HG03378 (cell line): ENCODE results near the gene OR6J1.
"Not testable (repeated sequence)": the region's sequence is repeated elsewhere in the genome, so short reads cannot be mapped to it uniquely, and the experiment has no call there.

Experiments
- ATAC-seq: cut with Tn5 transposase; IDR thresholded peaks from one replicate; pipeline ENCODE4 v1.9.1; 2021; ENCODE audit warnings: mild to moderate bottlenecking, moderate library complexity; ENCODE audit not compliant: unreplicated experiment

OR6J1 gene

DNA sequence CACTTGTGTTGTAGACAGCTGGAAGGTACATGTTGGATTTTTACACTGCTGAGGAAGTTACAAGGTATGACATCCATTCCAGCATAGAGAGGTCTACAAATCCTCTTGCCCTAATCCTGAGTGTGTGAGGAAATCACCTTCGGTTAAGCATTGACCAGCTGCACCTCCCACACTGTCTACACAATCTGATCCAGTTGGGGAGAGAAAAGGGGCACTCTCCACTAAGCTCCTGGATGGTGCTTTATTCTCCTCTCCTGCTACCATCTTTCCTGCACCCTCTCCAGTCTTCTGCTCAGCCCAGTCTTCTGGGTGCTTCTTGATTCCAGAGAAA, at the start of gene OR6J1:
OR6J1 (minus strand) TSS at position 48 of the 331 bp plus-strand sequence. CDS start 9,541 bp downstream, outside the sequence.
- no peak for ATAC-seq

DNA sequence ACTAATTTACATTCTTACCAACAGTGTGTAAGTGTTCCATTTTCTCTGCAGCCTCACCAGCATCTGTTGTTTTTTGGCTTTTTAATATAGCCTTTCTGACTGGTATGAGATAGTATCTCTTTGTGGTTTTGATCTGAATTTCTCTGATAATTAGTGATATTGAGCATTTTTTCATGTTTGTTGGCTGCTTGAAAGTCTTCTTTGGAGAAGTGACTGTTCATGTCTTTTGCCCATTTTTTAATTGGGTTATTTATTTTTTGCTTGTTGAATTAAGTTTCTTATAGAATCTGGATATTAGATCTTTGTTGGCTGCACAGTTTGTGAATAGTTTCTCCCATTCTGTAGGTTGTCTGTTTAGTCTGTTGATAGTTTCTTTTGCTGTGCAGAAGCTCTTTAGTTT, 48.0 kb upstream of the OR6J1 start:
- ATAC-seq, result no peak

DNA sequence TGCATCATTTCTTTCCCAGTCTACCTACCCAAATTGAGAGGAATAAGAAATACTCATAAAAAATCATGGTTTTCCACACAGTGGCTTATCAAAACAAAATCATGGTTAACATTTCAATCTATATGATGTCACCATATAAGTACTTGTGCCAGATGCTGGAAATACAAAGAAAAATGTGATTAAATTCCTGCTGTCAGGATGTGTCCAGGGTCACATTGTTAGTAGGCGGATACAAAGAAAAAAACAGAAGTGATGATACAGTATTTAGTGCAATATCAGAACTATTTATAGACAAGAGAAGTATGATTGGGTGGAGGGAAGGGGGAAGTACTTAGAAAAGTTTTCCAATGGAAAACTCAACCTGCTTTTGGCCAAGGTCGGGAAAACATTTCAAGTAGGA, 47.0 kb upstream of the OR6J1 start:
- no peak for ATAC-seq

DNA sequence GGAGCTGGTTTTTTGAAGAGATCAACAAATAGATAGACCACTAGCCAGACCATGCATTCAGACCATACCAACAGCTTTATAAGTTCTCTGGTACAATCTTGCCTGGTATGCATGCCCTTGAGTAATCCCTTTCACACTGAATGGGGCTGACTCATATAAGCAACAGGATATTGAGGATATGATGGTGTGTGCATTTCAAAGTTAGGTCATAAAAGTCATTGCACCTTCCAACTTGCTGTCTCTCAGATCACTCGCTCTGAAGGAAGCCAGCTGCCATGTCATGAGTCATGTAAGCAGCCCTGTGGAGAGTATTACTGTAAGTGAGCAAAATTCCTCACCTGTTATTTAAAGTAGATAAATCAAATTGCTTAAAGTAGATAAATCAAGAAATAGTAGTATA, 45.0 kb upstream of the OR6J1 start:
- no peak for ATAC-seq

DNA sequence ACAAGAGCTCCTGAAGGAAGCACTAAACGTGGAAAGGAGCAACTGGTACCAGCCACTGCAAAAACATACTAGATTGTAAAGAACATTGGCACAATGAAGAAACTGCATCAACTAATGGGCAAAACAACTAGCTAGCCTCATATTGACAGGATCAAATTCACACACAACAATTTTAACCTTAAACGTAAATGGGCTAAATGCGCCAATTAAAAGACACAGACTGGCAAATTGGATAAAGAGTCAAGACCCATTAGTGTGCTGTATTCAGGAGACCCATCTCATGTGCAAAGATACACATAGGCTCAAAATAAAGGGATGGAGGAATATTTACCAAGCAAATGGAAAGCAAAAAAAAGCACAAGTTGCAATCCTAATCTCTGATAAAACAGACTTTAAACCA, 43.8 kb upstream of the OR6J1 start:
- not testable (repeated sequence) for ATAC-seq

DNA sequence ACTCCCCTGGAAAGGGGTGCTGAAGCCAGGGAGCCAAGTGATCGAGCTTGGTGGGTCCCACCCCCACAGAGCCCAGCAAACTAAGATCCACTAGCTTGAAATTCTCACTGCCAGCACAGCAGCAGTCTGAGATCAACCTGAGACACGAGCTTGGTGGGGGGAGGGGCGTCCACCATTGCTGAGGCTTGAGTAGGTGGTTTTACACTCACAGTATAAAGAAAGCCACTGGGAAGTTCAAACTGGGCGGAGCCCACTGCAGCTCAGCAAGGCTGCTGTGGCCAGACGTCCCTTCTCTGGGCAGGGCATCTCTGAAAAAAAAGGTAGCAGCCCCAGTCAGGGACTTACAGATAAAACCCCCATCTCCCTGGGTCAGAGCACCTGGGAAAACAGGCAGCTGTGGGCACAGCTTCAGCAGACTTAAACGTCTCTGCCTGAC, 42.0 kb upstream of the OR6J1 start:
- ATAC-seq, result not testable (repeated sequence)

DNA sequence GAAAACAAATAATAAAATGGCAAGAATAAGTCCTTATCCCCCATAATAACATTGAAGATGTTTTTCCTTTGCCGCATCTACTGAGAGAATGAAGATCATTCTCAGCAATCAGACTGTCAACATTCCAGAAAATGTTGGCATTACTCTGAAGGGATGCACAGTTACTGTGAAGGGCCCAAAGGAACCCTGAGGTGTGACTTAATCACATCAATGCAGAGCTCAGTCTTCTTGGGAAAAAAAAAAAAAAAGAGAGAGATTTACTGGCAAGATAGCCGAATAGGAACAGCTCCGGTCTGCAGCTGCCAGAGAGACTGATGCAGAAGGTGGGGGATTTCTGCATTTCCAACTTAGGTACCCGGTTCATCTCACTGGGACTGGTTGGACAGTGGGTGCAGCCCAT, 41.3 kb upstream of the OR6J1 start:
- no peak for ATAC-seq

DNA sequence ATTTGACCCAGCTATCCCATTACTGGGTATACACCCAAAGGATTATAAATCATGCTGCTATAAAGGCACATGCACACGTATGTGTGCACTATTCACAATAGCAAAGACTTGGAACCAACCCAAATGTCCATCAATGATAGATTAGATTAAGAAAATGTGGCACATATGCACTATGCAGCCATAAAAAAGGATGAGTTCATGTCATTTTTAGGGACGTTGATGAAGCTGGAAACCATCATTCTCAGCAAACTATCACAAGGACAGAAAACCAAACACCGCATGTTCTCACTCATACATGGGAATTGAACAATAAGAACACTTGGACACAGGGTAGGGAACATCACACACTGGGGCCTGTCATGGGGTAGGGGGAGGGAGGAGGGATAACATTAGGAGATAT, 39.3 kb upstream of the OR6J1 start:
- not testable (repeated sequence) for ATAC-seq

DNA sequence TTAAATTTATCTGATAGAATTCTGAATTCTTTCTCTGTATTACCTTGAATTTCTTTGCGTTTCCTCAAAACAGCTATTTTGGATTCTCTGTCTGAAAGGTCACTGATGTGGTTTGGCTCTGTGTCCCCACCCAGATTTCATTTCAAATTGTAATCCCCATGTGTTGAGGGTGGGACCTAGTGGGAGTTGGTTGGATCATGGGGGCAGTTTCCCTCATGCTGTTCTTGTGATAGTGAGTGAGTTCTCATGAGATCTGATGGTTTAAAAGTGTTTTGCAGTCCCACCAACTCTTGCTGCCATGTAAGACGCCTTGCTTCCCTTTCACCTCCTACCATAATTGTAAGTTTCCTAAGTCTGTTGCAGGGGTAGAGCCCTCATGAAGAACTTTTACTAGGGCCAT, 34.1 kb upstream of the OR6J1 start:
- ATAC-seq, result no peak

DNA sequence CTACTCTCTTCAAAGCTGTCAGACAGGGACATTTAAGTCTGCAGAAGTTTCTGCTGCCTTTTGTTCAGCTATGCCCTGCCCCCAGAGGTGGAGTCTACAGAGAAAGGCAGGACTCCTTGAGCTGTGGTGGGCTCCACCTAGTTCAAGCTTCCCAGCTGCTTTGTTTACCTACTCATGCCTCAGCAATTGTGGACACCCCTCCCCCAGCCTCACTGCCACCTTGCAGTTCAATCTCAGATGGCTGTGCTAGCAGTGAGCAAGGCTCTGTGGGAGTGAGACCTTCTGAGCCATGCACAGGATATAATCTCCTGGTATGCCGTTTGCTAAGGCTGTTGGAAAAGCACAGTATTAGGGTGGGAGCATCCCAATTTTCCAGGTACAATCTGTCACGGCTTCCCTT, 33.4 kb upstream of the OR6J1 start:
- ATAC-seq, result not testable (repeated sequence)

DNA sequence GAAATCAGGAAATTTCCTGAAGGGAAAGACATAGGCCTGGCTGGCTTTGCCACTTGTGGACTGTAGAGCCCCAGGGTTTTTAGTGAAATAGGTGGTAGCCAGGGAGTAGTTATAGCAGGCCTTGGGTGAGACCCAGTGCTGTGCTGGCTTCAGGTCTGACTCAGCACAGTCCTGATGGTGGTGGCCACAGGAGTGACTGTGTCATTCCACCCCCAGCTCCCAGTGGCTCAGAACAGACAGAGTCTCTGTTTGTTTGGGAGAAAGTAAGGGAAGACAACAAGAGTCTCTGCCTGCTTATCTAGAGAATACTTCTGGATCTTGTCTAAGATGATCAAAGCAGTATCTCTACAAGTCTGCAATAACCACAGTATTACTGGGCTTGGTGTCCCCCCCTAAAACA, 27.5 kb upstream of the OR6J1 start:
- ATAC-seq, result no peak

DNA sequence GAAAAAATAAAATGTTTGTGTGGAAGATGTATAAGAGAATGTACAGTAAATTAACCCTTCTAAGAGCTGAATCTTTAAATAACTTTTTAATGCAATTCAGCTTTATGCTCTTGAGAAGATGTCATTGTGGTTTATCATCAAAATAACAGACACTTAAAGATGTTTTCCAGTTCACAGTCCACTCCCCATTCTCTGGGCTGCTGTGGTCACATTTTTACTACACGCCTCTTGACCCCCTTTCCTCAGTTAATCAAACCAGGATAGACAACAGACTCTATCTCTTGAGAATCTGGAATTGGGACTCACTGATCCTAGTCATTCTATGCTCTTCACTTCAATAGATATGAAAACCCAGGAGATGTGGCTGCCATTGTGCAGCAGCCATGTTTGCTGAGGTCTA, 24.7 kb upstream of the OR6J1 start:
- no peak for ATAC-seq

DNA sequence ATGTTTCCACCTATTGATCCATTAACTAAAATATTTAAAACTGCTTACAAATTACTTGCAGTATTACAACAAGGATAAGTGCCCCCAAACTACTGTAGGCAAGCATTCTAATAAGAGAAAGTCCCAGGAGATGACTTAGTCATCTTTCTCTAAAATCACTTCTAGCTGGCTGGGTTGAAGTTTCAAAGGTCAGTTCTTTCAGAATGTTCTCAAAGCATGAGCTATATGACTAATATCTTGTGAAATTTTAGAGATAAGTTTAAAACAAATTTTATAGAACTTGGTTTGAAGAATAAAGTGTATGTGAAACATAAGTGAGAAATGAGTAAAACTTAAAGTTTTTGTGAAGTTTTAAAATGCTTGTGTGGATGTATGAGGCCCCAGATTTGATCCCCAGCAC, 24.3 kb upstream of the OR6J1 start:
- no peak for ATAC-seq

DNA sequence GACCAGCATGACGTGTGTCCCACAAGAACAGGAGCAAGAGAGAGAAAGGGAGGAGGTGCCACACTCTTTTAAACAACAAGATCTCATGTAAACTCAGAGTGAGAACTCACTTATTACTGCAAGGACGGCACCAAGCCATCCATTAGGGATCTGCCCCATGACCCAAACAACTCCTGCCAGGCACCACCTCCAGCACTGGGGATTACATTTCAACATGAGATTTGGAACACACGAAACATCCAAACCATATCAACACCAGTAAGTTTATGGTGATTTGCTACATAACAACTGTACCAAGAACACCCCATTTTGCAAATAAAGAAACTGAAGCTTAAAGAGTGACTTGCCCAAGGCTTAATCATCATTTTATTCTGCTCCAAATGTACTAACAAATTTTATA, 23.7 kb upstream of the OR6J1 start:
- no peak for ATAC-seq

DNA sequence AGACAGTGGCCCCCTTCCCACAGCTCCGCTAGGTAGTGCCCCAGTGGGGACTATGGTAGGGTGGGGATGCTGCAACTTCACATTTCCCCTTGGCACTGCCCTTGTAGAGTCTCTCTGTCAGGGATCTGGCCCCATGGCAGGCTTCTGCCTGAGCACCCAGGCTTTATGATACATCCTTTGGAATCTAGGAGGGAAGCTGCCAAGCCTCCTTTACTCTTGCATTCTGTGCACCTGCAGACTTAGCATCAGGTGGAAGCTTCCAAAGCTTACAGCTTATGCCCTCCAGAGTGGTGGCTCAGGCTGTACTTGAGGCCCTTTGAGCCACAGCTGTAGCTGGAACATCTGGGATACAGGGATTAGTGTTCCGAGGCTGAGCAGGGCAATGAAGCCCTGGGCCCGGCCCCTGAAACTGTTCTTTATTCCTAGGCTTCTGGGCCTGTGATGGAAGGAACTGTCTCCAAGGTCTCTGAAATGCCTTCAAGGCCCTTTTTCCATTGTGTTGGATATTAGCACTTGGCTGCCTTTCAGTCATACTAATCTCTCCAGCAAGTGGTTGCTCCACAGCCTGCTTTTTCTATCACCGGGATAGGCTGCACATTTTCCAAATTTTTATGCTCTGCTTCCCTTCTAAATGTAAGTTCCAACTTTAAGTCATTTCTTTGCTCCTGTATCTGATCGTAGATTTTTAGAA, 22.2 kb upstream of the OR6J1 start:
- ATAC-seq, result no peak

DNA sequence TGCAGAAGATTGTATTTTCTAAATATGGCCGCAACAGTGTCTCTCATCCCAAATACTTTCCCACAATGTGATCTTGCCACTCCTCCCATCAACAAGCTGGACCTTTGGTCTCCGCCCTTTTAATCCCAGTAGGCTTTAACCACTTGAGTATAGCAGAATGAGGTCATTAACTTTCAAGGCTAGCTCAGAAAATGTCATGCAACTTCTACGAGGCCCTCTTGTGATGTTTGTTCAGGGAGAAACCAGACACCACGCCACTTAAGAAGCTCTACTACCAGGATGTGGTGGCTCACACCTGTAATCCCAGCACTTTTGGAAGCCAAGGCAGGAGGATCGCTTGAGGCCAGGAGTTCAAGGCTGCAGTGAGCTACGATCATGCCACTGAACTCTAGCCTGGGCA, 20.1 kb upstream of the OR6J1 start:
- no peak for ATAC-seq

DNA sequence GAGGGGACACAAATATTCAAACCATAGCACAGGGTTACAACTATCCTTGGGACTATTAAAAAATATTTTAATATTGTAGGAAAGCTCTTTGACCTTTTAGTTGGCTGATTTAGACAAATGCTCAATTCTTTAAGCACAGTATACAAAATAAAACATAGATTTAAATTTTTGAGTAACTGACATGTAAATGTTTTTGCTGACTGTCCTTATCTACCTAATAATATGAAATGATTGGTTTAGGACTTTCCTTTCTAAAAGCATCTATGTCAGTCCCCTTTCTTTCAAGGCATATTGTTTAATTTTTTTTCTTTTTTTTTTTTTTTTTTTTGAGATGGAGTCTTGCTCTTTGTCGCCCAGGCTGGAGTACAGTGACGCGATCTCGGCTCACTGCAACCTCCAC, 16.5 kb upstream of the OR6J1 start:
- no peak for ATAC-seq

DNA sequence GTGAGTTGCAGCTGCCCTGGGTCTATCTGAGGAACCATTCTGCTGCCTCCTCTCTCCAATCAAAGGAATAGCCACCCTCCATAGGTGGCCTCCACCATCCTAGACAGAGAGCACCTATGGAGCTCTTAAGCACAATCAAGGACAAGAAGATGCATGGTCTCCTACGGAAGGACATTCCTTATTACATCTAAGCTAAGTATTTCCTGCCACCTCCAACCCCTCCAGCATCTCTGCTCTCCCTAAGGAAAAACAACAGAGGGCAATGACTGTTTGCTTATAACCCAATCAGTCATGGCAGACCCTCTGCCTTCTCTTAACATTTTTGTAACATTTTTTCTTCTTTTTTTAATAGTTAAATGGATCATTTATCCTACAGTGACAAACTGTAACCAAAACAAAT, 14.8 kb upstream of the OR6J1 start:
- no peak for ATAC-seq

DNA sequence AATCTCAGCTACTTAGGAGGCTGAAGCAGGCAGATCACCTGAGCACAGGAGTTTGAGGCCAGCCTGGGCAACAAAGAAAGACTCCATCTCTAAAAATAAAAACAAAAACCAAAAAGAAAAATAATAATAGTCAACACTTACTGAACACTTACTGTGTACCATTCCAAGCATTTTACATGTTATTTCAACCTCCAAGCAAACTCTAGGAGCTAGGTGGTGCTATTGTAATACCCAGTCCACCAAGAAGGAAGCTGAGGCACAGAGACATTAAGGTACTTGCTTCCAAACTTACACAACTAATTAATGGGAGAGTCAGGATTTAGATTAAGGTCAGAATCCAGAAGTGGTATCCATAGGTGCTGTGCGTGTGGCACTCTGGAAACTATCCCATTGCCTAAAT, 13.7 kb upstream of the OR6J1 start:
- ATAC-seq, result no peak

DNA sequence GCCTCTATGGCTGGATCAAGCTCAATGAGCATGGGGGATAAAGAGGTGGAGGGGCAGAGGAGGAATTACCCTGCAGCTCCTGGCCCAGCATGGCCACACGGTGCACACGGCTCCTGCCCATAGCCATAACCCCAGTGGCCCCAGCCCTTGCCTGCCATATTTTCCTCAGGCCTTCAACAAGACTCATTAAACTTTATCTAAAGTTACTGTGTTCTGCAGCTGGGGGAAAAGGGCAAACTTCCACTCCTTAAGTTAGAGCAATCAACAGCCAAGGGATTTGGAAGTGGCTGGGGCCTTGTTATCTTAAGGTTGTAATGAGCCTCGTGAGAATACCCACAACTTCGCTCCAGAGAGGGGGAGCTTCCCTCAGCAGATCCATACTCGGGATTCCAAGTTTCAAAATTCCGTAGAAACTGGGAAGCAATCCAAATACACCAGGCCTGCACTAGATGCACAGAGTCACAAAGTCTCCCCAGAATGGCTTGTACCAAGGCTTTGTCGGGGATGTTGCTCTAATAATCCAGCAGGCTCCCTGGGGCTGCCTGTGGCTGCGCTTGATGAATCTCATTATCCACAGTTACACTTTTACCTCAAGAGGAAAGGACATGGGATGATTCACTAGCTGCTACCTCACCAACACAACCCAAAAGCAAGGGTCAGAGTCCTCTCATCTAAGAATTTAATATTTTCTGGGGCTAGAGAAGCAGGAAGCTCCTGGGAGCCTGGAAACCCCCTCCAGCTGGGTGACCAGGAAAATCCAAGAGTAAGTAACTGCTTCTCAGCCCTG, 13.0 kb upstream of the OR6J1 start:
- ATAC-seq, result no peak

DNA sequence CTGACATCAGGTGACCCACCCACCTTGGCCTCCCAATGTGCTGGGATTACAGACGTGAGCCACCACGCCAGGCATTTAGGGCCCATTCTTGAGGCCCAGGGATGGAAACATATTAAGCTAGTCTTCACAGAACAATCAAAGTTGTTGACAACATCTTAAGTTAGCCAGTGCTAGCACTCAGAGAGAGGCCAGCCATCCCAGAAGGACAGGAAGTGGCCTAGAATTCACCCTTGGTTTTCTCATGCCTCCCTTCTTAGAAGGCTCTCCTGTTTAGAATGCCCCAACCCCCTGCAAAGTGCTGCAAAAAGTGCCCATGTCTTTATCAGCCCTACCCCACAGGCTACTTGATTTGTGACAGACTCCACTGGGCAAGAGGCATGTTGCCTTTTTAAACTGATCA, 12.1 kb upstream of the OR6J1 start:
- no peak for ATAC-seq

DNA sequence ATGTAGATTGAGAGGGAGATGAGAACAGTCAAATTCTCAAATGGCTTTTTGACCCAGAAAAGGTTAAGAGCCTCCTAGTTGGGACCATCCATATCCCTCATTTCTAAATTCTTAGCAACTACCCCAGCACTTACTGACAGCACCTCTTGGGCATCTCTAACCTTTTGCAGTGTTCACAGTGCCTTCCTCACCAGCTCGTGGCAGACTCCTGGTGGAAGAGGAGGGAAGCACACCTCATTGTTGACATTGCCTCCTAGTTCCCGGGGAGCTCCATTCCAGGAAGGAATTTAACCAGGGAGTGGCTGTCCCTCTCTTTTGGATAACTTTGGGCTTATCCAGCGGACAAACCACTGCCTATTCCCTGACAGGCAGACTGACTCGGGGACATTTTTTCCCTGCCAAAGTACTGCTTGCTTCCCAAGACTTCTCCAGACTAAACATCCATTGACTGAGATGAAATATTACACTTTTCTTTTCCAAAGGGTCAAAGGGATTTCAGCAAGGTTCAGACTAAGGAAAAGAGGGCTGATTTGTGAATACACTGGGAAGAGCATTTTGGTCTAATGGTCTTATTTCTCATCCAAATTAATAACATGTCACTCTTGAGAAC, 9.0 kb upstream of the OR6J1 start:
- ATAC-seq, result no peak
